ENCODE data around the gene OTOF. TPM values are rescaled to one million over a fixed set of nuclear protein-coding genes. Genes with fewer than 3 reads are reported as not detected.

Gene OTOF
- total and polyA plus RNA-seq, 2 of the 4 experiments (the other 2 are of a cell fraction), result 0.03 TPM; not detected in 1

- H4K5ac ChIP-seq (ENCODE audit: low read depth, low read length), result no peak overlapping the region
- H3K27me3 ChIP-seq (ENCODE audit: control insufficient read depth, insufficient read depth, low read length), result peaks cover 33% of the 10 kb centered on the region
- no peak overlapping the region for H3K9ac ChIP-seq (ENCODE audit: low read depth, low read length)
- H4K8ac ChIP-seq (ENCODE audit: low read depth in 2 of 2, low read length in 2 of 2), result no peak overlapping the region
- TF ChIP-seq BHLHE40 (IDR thresholded peaks at IDR 0.05; ENCODE audit: low read depth, low read length) (no peak), RCOR1 (IDR thresholded peaks at IDR 0.05; ENCODE audit: insufficient replicate concordance, low read length) (no peak), CEBPB (IDR thresholded peaks at IDR 0.05; ENCODE audit: low read depth, low read length) (no peak), MAZ (IDR thresholded peaks at IDR 0.05; ENCODE audit: borderline replicate concordance, low read depth, low read length) (no peak), NFE2L2 (IDR thresholded peaks at IDR 0.05; ENCODE audit: low read depth, low read length) (no peak), USF2 (IDR thresholded peaks at IDR 0.05; ENCODE audit: low read depth, low read length) (no peak), CTCF (conservative IDR thresholded peaks at IDR 0.05; ENCODE audit: low read depth, low read length) (no peak), CHD1 (IDR thresholded peaks at IDR 0.05; ENCODE audit: low read depth, low read length) (no peak), MXI1 (IDR thresholded peaks at IDR 0.05; ENCODE audit: borderline replicate concordance, low read depth, low read length) (no peak)
- no peak overlapping the region for H3K4ac ChIP-seq (ENCODE audit: low read depth, low read length)
- H3K18ac ChIP-seq (ENCODE audit: low read depth, low read length), result no peak overlapping the region
- ChIA-PET CTCF (no interaction called here), POLR2A (ENCODE audit: unreplicated experiment) (no interaction called here)
- H3K9me1 ChIP-seq (ENCODE audit: insufficient read depth, low read length), result no peaks in the 10 kb centered on the region
- in situ Hi-C loops (cut with MboI; ENCODE audit: low sequenced_read_pairs), result no loop called here
- H3K36me3 ChIP-seq (ENCODE audit: control insufficient read depth, insufficient read depth, low read length), result no peaks in the 10 kb centered on the region
- ATAC-seq (ENCODE audit: low read depth), result no peak
- no peak overlapping the region for H2AK5ac ChIP-seq (ENCODE audit: low read depth, low read length)
- no peak overlapping the region for H3K27ac ChIP-seq (ENCODE audit: insufficient read depth, low read length)
- no peak overlapping the region for H3K4me2 ChIP-seq (ENCODE audit: low read depth, low read length)
- H2BK15ac ChIP-seq (ENCODE audit: low read depth, low read length), result no peak overlapping the region
- no peak for DNase-seq
- H3K9me3 ChIP-seq (ENCODE audit: control insufficient read depth, insufficient read depth, low read length), result no peaks in the 10 kb centered on the region
- H3K14ac ChIP-seq (replicated peaks; ENCODE audit: low read depth, low read length), result no peak overlapping the region
- no peak overlapping the region for H2BK5ac ChIP-seq (ENCODE audit: low read depth, low read length, poor library complexity, severe bottlenecking)
- intact Hi-C loops (cut with micrococcal nuclease), result no loop called here
- no peak overlapping the region for H2AFZ ChIP-seq (replicated peaks; ENCODE audit: low read length, poor library complexity)
- no peak overlapping the region for H3K4me3 ChIP-seq (ENCODE audit: insufficient read depth, low read depth, low read length)
- no peak overlapping the region for H4K91ac ChIP-seq (ENCODE audit: insufficient read depth, low read depth, low read length)
- dilution Hi-C loops (cut with HindIII; ENCODE audit: low sequenced_read_pairs, unreplicated experiment), result no loop called here
- no peaks in the 10 kb centered on the region for H3K4me1 ChIP-seq (ENCODE audit: control insufficient read depth, insufficient read depth, low read length)
- no peak overlapping the region for H2AK9ac ChIP-seq (replicated peaks; ENCODE audit: low read depth, low read length, poor library complexity)
- BruUV-seq (replicated peaks), result no TSS peak
- H3K56ac ChIP-seq (ENCODE audit: extremely low read depth, insufficient read depth, low read length), result no peak overlapping the region
- H4K20me1 ChIP-seq (ENCODE audit: insufficient read depth, low read length), result no peaks in the 10 kb centered on the region
- H2BK20ac ChIP-seq (ENCODE audit: low read depth, low read length), result no peak overlapping the region
- no peak overlapping the region for H3K23ac ChIP-seq (ENCODE audit: low read depth, low read length)
- H2BK120ac ChIP-seq (ENCODE audit: low read depth, low read length), result no peak overlapping the region
- H3K79me1 ChIP-seq (ENCODE audit: low read depth in 1 of 2, low read length in 2 of 2), result no peaks in the 10 kb centered on the region
- WGBS, 2 experiments (ENCODE audit: extremely low coverage in 2 of 2, insufficient read length in 1 of 2), result 65% methylated on average over 6 of the region's 19 CpGs; no CpG with 5 or more reads in 1 of the 2 experiments
These were observed 20.1 kb downstream of the OTOF start for GRCh38 chr2:26457695-26458364.
